Ovary (tissue), 9 donors: ENCODE results near the gene PPP6R2. TPM values are rescaled to one million over a fixed set of nuclear protein-coding genes. Genes with fewer than 3 reads are reported as not detected.

Experiments used
- DNase-seq, 5 donors: peaks; one replicate each; pipeline ENCODE4 v3.0.0-alpha.2; 2019 to 2020
- H3K27ac ChIP-seq, 2 donors: fragments of 200-600 bp; one replicate each; pipeline versions ENCODE4 v1.5.1 to v1.8.0; 2019 to 2022
- H3K27me3 ChIP-seq: fragments of 200-600 bp; one replicate; pipeline ENCODE4 v1.8.0; 2022
- H3K36me3 ChIP-seq: fragments of 200-600 bp; sonication (generic); one replicate; pipeline ENCODE4 v1.5.1; 2019
- H3K4me1 ChIP-seq: one replicate; pipeline ENCODE4 v1.8.1; 2013; ENCODE audit warnings: mild to moderate bottlenecking, moderate library complexity; ENCODE audit not compliant: insufficient read depth
- H3K4me3 ChIP-seq: fragments of 200-600 bp; sonication (generic); one replicate; pipeline ENCODE4 v1.5.1; 2017
- H3K9me3 ChIP-seq, 2 donors: fragments of 200-600 bp in 1 of 2; sonication (generic) in 1 of 2; one replicate each; pipeline versions ENCODE4 v1.5.1 to v1.8.1; 2013 to 2019; ENCODE audit warnings: mild to moderate bottlenecking in 1 of 2, moderate library complexity in 1 of 2
- CTCF ChIP-seq, 3 donors: fragments of 450-650 bp in 2 of 3; fragments of 200-600 bp in 1 of 3; IDR thresholded peaks; one replicate each; pipeline versions ENCODE4 v1.5.1 to v1.8.0; 2016 to 2022; ENCODE audit warnings: antibody characterized with exemption in 3 of 3, mild to moderate bottlenecking in 1 of 3
- EP300 ChIP-seq: sonication (generic); formaldehyde crosslinking; IDR thresholded peaks from one replicate; pipeline ENCODE4 v1.6.1; 2017; ENCODE audit warnings: antibody characterized with exemption
- POLR2A ChIP-seq: fragments of 450-650 bp; IDR thresholded peaks from one replicate; pipeline ENCODE4 v1.6.1; 2017; ENCODE audit warnings: antibody characterized with exemption, mild to moderate bottlenecking, moderate library complexity
- WGBS, 3 donors: extraction: QIAGEN DNeasy Blood & Tissue Kit in 1 of 3; methylation state at CpG; one replicate each; pipeline versions ENCODE4 v1.1.5 to v1.1.7; 2013 to 2017; 5-methylcytosine and 5-hydroxymethylcytosine counted together
- intact Hi-C, 4 donors: fragments of 100-400 bp; cut with DNase I; formaldehyde crosslinking; loops; one replicate each; pipeline versions ENCODE4 v1.11.0 to v1.15.1; 2022 to 2023
- polyA plus RNA-seq, 2 donors: library from polyadenylated mRNA; stranded (reverse); fragments of 200-250 nt in 1 of 2; fragments of 350-450 nt in 1 of 2; fragmentation: Illumina TruSeq in 1 of 2; extraction: RNeasy Lipid Tissue Mini Kit (QIAGEN cat#74804) in 1 of 2; gene quantifications; one replicate each; pipeline ENCODE4 v1.2.3, GENCODE V29; 2013 to 2014
- total RNA-seq, 7 donors: library from RNA; depleted of rRNA in 2 of 7; stranded (reverse); fragments of >200 nt in 2 of 7; fragmentation: NEBNext Ultra II Directional in 3 of 7; extraction: Animal tissue kit (Norgen Biotek cat#: 25700) in 3 of 7; gene quantifications; one replicate each; pipeline versions ENCODE4 v1.1.0 to v1.2.4, GENCODE V29; 2016 to 2023
- donor health status: DM: no; HTN: no; CAD: no; lungs with moderate emphysema.
- donor health status: DM: no; HTN: no; CAD: no.
- donor health status: Bipolar disorder and iron deficiency.
- donor health status: DM: yes; HTN: yes; CAD: no.
- donor health status: DM: no; HTN: no; CAD: no.
- donor health status: DM: yes; HTN: yes; CAD: no.

PPP6R2 gene
- total and polyA plus RNA-seq, 9 donors, result 8.2 to 52.9 (median 35.1) TPM

- intact Hi-C loops, result no loop called here
- Histone ChIP-seq H3K4me3 (no peak overlapping the region), H3K4me1 (no peaks in the 10 kb centered on the region), H3K36me3 (no peaks in the 10 kb centered on the region), H3K27ac (no peak overlapping the region), H3K27me3 (no peaks in the 10 kb centered on the region), H3K9me3 (no peaks in the 10 kb centered on the region)
- 90 to 94% (median 91%) methylated on average over 9 of the region's 9 CpGs for WGBS, 3 donors
- TF ChIP-seq POLR2A, result no peak
- no peak for TF ChIP-seq EP300
- no peak for TF ChIP-seq CTCF (IDR thresholded peaks at IDR 0.05)
- DNase-seq, result no peak
Measured at GRCh38 chr22:50317178-50317577, 25.9 kb upstream of the PPP6R2 start.

- H3K9me3 ChIP-seq, result no peaks in the 10 kb centered on the region
- H3K27ac ChIP-seq, result no peak overlapping the region
- no peaks in the 10 kb centered on the region for H3K27me3 ChIP-seq
- H3K36me3 ChIP-seq, result no peaks in the 10 kb centered on the region
- TF ChIP-seq POLR2A, result no peak
- no peak for TF ChIP-seq CTCF (IDR thresholded peaks at IDR 0.05)
- no peak for TF ChIP-seq EP300
- 85 to 89% (median 87%) methylated on average over 7 of the region's 7 CpGs for WGBS, 3 donors
- no peak for DNase-seq
- intact Hi-C loops, result no loop called here
- H3K4me3 ChIP-seq, result no peak overlapping the region
- no peaks in the 10 kb centered on the region for H3K4me1 ChIP-seq
Measured at GRCh38 chr22:50317674-50318073, 25.5 kb upstream of the PPP6R2 start.

- no peak for TF ChIP-seq POLR2A
- no peak for TF ChIP-seq EP300
- H3K36me3 ChIP-seq, result no peaks in the 10 kb centered on the region
- intact Hi-C loops, result no loop called here
Measured at GRCh38 chr22:50318356-50318697, 24.8 kb upstream of the PPP6R2 start.

GRCh38 chr22:50318698-50319411 lies 24.3 kb upstream of the PPP6R2 start:
- no peaks in the 10 kb centered on the region for H3K4me1 ChIP-seq
- no peak for DNase-seq
- TF ChIP-seq CTCF (IDR thresholded peaks at IDR 0.05) (no peak), POLR2A (no peak), EP300 (no peak)
- WGBS, 3 donors, result 76 to 79% (median 78%) methylated on average over 20 to 21 of the region's 21 CpGs
- no peaks in the 10 kb centered on the region for H3K27me3 ChIP-seq
- no peak overlapping the region for H3K27ac ChIP-seq
- no peaks in the 10 kb centered on the region for H3K36me3 ChIP-seq
- H3K4me3 ChIP-seq, result no peak overlapping the region
- no peaks in the 10 kb centered on the region for H3K9me3 ChIP-seq
- intact Hi-C loops, result no loop called here

More at GRCh38 chr22:50318356-50318697, 24.8 kb upstream of the PPP6R2 start:
- no peaks in the 10 kb centered on the region for H3K9me3 ChIP-seq
- WGBS, 3 donors, result 79 to 81% (median 81%) methylated on average over 7 of the region's 7 CpGs
- no peaks in the 10 kb centered on the region for H3K27me3 ChIP-seq
- DNase-seq, result no peak
- H3K27ac ChIP-seq, result no peak overlapping the region
- H3K4me3 ChIP-seq, result no peak overlapping the region
- no peaks in the 10 kb centered on the region for H3K4me1 ChIP-seq

GRCh38 chr22:50319503-50319951 lies 23.6 kb upstream of the PPP6R2 start:
- TF ChIP-seq POLR2A (no peak), CTCF (IDR thresholded peaks at IDR 0.05) (no peak), EP300 (no peak)
- H3K9me3 ChIP-seq, result no peaks in the 10 kb centered on the region
- no peaks in the 10 kb centered on the region for H3K4me1 ChIP-seq
- 86 to 91% (median 90%) methylated on average over 14 to 15 of the region's 15 CpGs for WGBS, 3 donors
- H3K27ac ChIP-seq, result no peak overlapping the region
- DNase-seq, result no peak
- no peak overlapping the region for H3K4me3 ChIP-seq
- intact Hi-C loops, result no loop called here
- no peaks in the 10 kb centered on the region for H3K36me3 ChIP-seq
- H3K27me3 ChIP-seq, result no peaks in the 10 kb centered on the region
